ENCODE data around the gene CDKAL1. TPM values are rescaled to one million over a fixed set of nuclear protein-coding genes. Genes with fewer than 3 reads are reported as not detected.

The CDKAL1 gene
- total RNA-seq, 4 donors from 2014 or later = 24.7 to 32.8 (median 29.8) TPM

- H3K9me3 ChIP-seq = no peaks in the 10 kb centered on the region
- no peak overlapping the region for H3K27ac ChIP-seq
- no peaks in the 10 kb centered on the region for H3K27me3 ChIP-seq
- no peak for DNase-seq
- H3K4me1 ChIP-seq = no peaks in the 10 kb centered on the region
- TF ChIP-seq CTCF (IDR thresholded peaks at IDR 0.05) = no peak
- TF ChIP-seq POLR2A (IDR thresholded peaks at IDR 0.05) = no peak
- whole genome bisulfite sequencing, 2 donors = 90 to 94% methylated on average over 2 of the region's 2 CpGs
- no peaks in the 10 kb centered on the region for H3K36me3 ChIP-seq
- no peak overlapping the region for H3K4me3 ChIP-seq (replicated peaks in 1 of 3)
- intact Hi-C loops (cut with DNase I) = no loop called here
These were observed 739.2 kb downstream of the CDKAL1 start for GRCh38 chr6:21273451-21273850.

- DNase-seq = no peak
- WGBS, 2 donors = 79 to 82% methylated on average over 6 of the region's 6 CpGs
These were observed 740.6 kb downstream of the CDKAL1 start for GRCh38 chr6:21274851-21275250.

GRCh38 chr6:21277601-21278374 is 743.5 kb downstream of the CDKAL1 start:
- TF ChIP-seq CTCF (IDR thresholded peaks at IDR 0.05) (no peak), POLR2A (IDR thresholded peaks at IDR 0.05) (no peak)
- no peaks in the 10 kb centered on the region for H3K9me3 ChIP-seq
- WGBS, 2 donors = 78 to 80% methylated on average over 7 of the region's 7 CpGs
- H3K4me3 ChIP-seq (replicated peaks in 1 of 3) = no peak overlapping the region
- H3K27ac ChIP-seq = no peak overlapping the region
- no peaks in the 10 kb centered on the region for H3K36me3 ChIP-seq
- intact Hi-C loops (cut with DNase I) = no loop called here
- no peaks in the 10 kb centered on the region for H3K4me1 ChIP-seq
- no peaks in the 10 kb centered on the region for H3K27me3 ChIP-seq
- no peak for DNase-seq

More at GRCh38 chr6:21274851-21275250, 740.6 kb downstream of the CDKAL1 start:
- TF ChIP-seq CTCF (IDR thresholded peaks at IDR 0.05) (no peak), POLR2A (IDR thresholded peaks at IDR 0.05) (no peak)
- no peaks in the 10 kb centered on the region for H3K27me3 ChIP-seq
- H3K36me3 ChIP-seq = no peaks in the 10 kb centered on the region
- H3K9me3 ChIP-seq = no peaks in the 10 kb centered on the region
- H3K4me1 ChIP-seq = no peaks in the 10 kb centered on the region
- intact Hi-C loops (cut with DNase I) = no loop called here
- H3K27ac ChIP-seq = no peak overlapping the region
- H3K4me3 ChIP-seq (replicated peaks in 1 of 3) = no peak overlapping the region

GRCh38 chr6:21278375-21278745 is 744.1 kb downstream of the CDKAL1 start:
- no peak for DNase-seq

More at GRCh38 chr6:21278375-21278745, 744.1 kb downstream of the CDKAL1 start:
- WGBS, 2 donors = 76 to 83% methylated on average over 4 of the region's 4 CpGs
- H3K36me3 ChIP-seq = no peaks in the 10 kb centered on the region
- H3K9me3 ChIP-seq = no peaks in the 10 kb centered on the region
- no peak overlapping the region for H3K4me3 ChIP-seq (replicated peaks in 1 of 3)
- TF ChIP-seq POLR2A (IDR thresholded peaks at IDR 0.05) = no peak
- TF ChIP-seq CTCF (IDR thresholded peaks at IDR 0.05) = no peak
- no peaks in the 10 kb centered on the region for H3K27me3 ChIP-seq
- intact Hi-C loops (cut with DNase I) = no loop called here
- no peaks in the 10 kb centered on the region for H3K4me1 ChIP-seq
- no peak overlapping the region for H3K27ac ChIP-seq
